Calu3 (cell line): Measurements from ENCODE around the gene SAP130. TPM values are rescaled to one million over a fixed set of nuclear protein-coding genes. Genes with fewer than 3 reads are reported as not detected.

ENCODE experiments used
- BruUV-seq: library from RNA; stranded (reverse); fragments of 400-500 nt; replicated peaks from 2 replicates; lab custom pipeline; 2021; lab: Mats Ljungman, UMichigan
- CTCF ChIA-PET: fragments of 300-600 bp; sonication (Branson Sonifier 250); formaldehyde crosslinking; loops from one replicate; lab custom pipeline; 2022; ENCODE audit warnings: antibody characterized with exemption; lab: Charles Lee
- DNase-seq: peaks from one replicate; pipeline ENCODE4 v3.0.0; 2022
- H3K27ac Mint-ChIP-seq: one replicate; pipeline ENCODE4 v1.8.0; 2022; ENCODE audit warnings: mixed read lengths; ENCODE audit not compliant: unreplicated experiment
- H3K27me3 Mint-ChIP-seq: one replicate; pipeline ENCODE4 v1.8.0; 2022; ENCODE audit warnings: mixed read lengths; ENCODE audit not compliant: unreplicated experiment
- H3K36me3 Mint-ChIP-seq: one replicate; pipeline ENCODE4 v1.8.0; 2022; ENCODE audit warnings: mild to moderate bottlenecking, moderate library complexity, mixed read lengths; ENCODE audit not compliant: insufficient read depth, unreplicated experiment
- H3K4me1 Mint-ChIP-seq: one replicate; pipeline ENCODE4 v1.8.0; 2022; ENCODE audit warnings: mild to moderate bottlenecking, low read depth, mixed read lengths; ENCODE audit not compliant: unreplicated experiment
- H3K4me3 Mint-ChIP-seq: one replicate; pipeline ENCODE4 v1.8.0; 2022; ENCODE audit warnings: mild to moderate bottlenecking, low read depth, moderate library complexity, mixed read lengths; ENCODE audit not compliant: unreplicated experiment
- H3K9me3 Mint-ChIP-seq: one replicate; pipeline ENCODE4 v1.8.0; 2022; ENCODE audit warnings: low read depth, mixed read lengths; ENCODE audit not compliant: unreplicated experiment
- intact Hi-C: fragments of 100-400 bp; cut with micrococcal nuclease; formaldehyde crosslinking; loops from one replicate; pipeline ENCODE4 v1.10.0; 2022; ENCODE audit not compliant: unreplicated experiment
- total RNA-seq: library from RNA; stranded (reverse); gene quantifications from 2 replicates; pipeline ENCODE4 v1.2.3, GENCODE V29; 2022
- TF ChIP-seq, protein P1 (sequence below): fragments of 200-600 bp; IDR thresholded peaks from one replicate; pipeline ENCODE4 v1.8.0; 2022; ENCODE audit warnings: antibody characterized with exemption; ENCODE audit not compliant: unreplicated experiment

Gene SAP130
- total RNA-seq, 1 experiment from 2014 or later, result 29.7 TPM

DNA sequence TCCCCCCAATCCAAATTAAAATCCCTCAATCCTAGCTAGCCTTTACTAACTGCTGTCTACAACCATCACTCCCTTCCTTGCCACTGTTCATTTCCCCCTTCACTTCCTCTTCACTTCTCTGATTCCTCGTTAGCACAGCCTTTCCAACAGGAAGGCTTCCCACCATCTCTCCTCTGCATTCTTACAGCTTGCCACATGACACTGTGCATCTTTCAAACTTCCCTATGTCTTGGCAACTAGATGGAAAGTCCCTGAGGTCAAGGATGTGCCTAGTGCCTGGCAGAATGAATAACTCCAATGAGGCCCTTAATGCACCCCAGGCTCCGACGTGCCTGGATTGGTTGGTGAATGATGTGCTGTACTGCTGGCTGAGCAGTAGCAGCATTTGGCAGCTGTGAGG lies 15.2 kb downstream of the SAP130 start:
- Mint-ChIP-seq H3K4me3 (no peak overlapping the region), H3K36me3 (peaks cover 48% of the 10 kb centered on the region), H3K4me1 (no peaks in the 10 kb centered on the region), H3K27me3 (no peaks in the 10 kb centered on the region), H3K9me3 (no peaks in the 10 kb centered on the region), H3K27ac (no peak overlapping the region)
- DNase-seq, result no peak
- BruUV-seq, result no TSS peak
- CTCF ChIA-PET, result no interaction called here
- intact Hi-C loops, result no loop called here
- TF ChIP-seq, protein P1, sequence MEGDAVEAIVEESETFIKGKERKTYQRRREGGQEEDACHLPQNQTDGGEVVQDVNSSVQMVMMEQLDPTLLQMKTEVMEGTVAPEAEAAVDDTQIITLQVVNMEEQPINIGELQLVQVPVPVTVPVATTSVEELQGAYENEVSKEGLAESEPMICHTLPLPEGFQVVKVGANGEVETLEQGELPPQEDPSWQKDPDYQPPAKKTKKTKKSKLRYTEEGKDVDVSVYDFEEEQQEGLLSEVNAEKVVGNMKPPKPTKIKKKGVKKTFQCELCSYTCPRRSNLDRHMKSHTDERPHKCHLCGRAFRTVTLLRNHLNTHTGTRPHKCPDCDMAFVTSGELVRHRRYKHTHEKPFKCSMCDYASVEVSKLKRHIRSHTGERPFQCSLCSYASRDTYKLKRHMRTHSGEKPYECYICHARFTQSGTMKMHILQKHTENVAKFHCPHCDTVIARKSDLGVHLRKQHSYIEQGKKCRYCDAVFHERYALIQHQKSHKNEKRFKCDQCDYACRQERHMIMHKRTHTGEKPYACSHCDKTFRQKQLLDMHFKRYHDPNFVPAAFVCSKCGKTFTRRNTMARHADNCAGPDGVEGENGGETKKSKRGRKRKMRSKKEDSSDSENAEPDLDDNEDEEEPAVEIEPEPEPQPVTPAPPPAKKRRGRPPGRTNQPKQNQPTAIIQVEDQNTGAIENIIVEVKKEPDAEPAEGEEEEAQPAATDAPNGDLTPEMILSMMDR, result no peak

DNA sequence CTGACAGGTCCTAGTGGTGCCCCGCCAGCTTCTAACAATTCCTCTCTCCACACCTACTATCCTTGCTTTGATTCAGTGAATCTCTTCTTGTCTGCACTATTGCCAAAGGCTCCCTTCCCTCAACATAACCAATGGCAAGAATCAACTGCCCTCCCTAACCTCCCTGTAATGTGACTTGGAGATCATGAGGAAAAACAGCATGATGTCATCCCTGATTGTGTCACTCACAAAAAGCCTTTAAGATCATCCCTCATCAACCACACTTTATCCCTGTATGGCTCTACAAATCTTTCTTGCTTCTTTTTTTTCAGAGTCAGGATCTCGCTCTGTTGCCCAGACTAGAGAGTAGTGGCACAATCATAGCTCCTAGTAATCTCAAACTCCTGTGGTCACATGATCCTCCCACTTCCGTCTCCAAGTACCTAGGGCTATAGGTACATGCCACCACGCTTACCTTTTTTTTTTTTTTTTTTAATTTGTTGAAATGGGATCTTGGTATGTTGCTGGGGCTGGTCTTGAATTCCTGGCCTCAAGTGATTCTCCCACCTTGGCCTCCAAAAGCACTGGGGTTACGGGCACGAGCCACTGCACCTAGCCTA lies 19.7 kb downstream of the SAP130 start:
- TF ChIP-seq, protein P1, result no peak
- CTCF ChIA-PET, result no interaction called here
- Mint-ChIP-seq H3K4me3 (no peak overlapping the region), H3K36me3 (peaks cover 36% of the 10 kb centered on the region), H3K27ac (no peak overlapping the region), H3K9me3 (no peaks in the 10 kb centered on the region), H3K27me3 (no peaks in the 10 kb centered on the region), H3K4me1 (no peaks in the 10 kb centered on the region)
- no TSS peak for BruUV-seq
- intact Hi-C loops, result no loop called here
- no peak for DNase-seq

GRCh38 chr2:128004509-128004908 lies 23.4 kb downstream of the SAP130 start:
- H3K27me3 Mint-ChIP-seq, result no peaks in the 10 kb centered on the region
- no peaks in the 10 kb centered on the region for H3K4me1 Mint-ChIP-seq
- no peaks in the 10 kb centered on the region for H3K9me3 Mint-ChIP-seq
- no peak overlapping the region for H3K4me3 Mint-ChIP-seq
- BruUV-seq, result no TSS peak
- CTCF ChIA-PET, result interaction anchor here (0.7 kb wide), 1 partner anchor 23 kb away, joined by 11 read pairs; no protein-coding TSS in a partner anchor
- H3K36me3 Mint-ChIP-seq, result peaks cover 23% of the 10 kb centered on the region
- intact Hi-C loops, result no loop called here
- TF ChIP-seq, protein P1, result no peak
- no peak for DNase-seq
- H3K27ac Mint-ChIP-seq, result no peak overlapping the region

DNA sequence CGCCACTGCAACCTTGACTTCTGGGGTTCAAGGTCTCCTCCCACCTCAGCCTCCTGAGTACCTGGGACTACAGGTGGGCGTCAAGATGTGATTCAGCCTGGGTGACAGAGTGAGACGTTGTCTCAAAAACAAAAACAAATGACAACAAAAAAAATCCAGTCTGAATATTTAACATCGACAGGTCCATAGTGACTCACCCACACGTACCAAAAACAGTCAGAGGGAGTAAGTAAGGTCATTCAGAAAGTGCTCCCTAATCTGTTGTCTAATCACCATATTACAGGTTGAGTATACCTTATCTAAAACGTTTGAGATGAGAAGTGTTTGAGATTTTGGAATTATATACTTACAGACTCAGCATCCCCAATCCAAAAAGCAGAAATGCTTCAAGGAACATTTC lies 24.4 kb downstream of the SAP130 start:
- H3K27ac Mint-ChIP-seq, result no peak overlapping the region
- intact Hi-C loops, result no loop called here
- no TSS peak for BruUV-seq
- CTCF ChIA-PET, result no interaction called here
- no peak for DNase-seq
- H3K9me3 Mint-ChIP-seq, result no peaks in the 10 kb centered on the region
- TF ChIP-seq, protein P1, result no peak
- H3K27me3 Mint-ChIP-seq, result no peaks in the 10 kb centered on the region
- H3K36me3 Mint-ChIP-seq, result peaks cover 21% of the 10 kb centered on the region
- no peak overlapping the region for H3K4me3 Mint-ChIP-seq
- H3K4me1 Mint-ChIP-seq, result no peaks in the 10 kb centered on the region
